HUES48 (cell line): Measurements from ENCODE around the gene GPR17.

Experiments
- H3K27ac ChIP-seq: one replicate; pipeline ENCODE4 v1.7.0; 2013; ENCODE audit warnings: low read depth, low read length, inconsistent platforms
- H3K27me3 ChIP-seq: 2 replicates; pipeline ENCODE4 v1.6.1; 2013; ENCODE audit warnings: mild to moderate bottlenecking, low read length; ENCODE audit not compliant: control insufficient read depth, insufficient read depth
- H3K36me3 ChIP-seq: 2 replicates; pipeline ENCODE4 v1.6.1; 2013; ENCODE audit warnings: low read length; ENCODE audit not compliant: control insufficient read depth, insufficient read depth
- H3K4me1 ChIP-seq: 2 replicates; pipeline ENCODE4 v1.6.1; 2013; ENCODE audit warnings: mild to moderate bottlenecking, low read length; ENCODE audit not compliant: control insufficient read depth, insufficient read depth
- H3K4me3 ChIP-seq: 2 replicates; pipeline ENCODE4 v1.5.1; 2013; ENCODE audit warnings: mild to moderate bottlenecking, low read depth, low read length
- H3K9ac ChIP-seq: 2 replicates; pipeline ENCODE4 v1.6.1; 2013; ENCODE audit warnings: mild to moderate bottlenecking, low read depth, low read length, moderate library complexity
- H3K9me3 ChIP-seq: 2 replicates; pipeline ENCODE4 v1.6.1; 2013; ENCODE audit warnings: low read length; ENCODE audit not compliant: control insufficient read depth, insufficient read depth

GPR17 gene

GRCh38 chr2:127645395-127646291, at the start of gene GPR17:
TSS of gene GPR17 (plus strand) at chr2:127646153. CDS start at chr2:127650736, 4,583 bp downstream.
- Histone ChIP-seq H3K36me3 (no peaks in the 10 kb centered on the region), H3K9me3 (no peaks in the 10 kb centered on the region), H3K4me3 (no peak within 1 kb of the TSS), H3K27ac (no peak within 1 kb of the TSS), H3K4me1 (no peaks in the 10 kb centered on the region), H3K9ac (no peak within 1 kb of the TSS), H3K27me3 (no peaks in the 10 kb centered on the region)

- Histone ChIP-seq H3K9ac (no peak overlapping the region), H3K27me3 (no peaks in the 10 kb centered on the region), H3K4me1 (no peaks in the 10 kb centered on the region), H3K9me3 (no peaks in the 10 kb centered on the region), H3K36me3 (no peaks in the 10 kb centered on the region), H3K4me3 (no peak overlapping the region), H3K27ac (no peak overlapping the region)
Measured at GRCh38 chr2:127596311-127597045, 49.5 kb upstream of the GPR17 start.

GRCh38 chr2:127597046-127597983, 48.6 kb upstream of the GPR17 start:
- no peak overlapping the region for H3K27ac ChIP-seq
- H3K4me3 ChIP-seq: no peak overlapping the region
- no peaks in the 10 kb centered on the region for H3K4me1 ChIP-seq
- H3K36me3 ChIP-seq: no peaks in the 10 kb centered on the region
- no peaks in the 10 kb centered on the region for H3K27me3 ChIP-seq
- H3K9ac ChIP-seq: no peak overlapping the region
- no peaks in the 10 kb centered on the region for H3K9me3 ChIP-seq

- Histone ChIP-seq H3K4me1 (no peaks in the 10 kb centered on the region), H3K9ac (no peak overlapping the region), H3K27me3 (no peaks in the 10 kb centered on the region), H3K36me3 (no peaks in the 10 kb centered on the region), H3K4me3 (no peak overlapping the region), H3K27ac (no peak overlapping the region), H3K9me3 (no peaks in the 10 kb centered on the region)
Measured at GRCh38 chr2:127597984-127598380, 48.0 kb upstream of the GPR17 start.

- Histone ChIP-seq H3K9me3 (no peaks in the 10 kb centered on the region), H3K27ac (no peak overlapping the region), H3K4me1 (no peaks in the 10 kb centered on the region), H3K4me3 (no peak overlapping the region), H3K27me3 (no peaks in the 10 kb centered on the region), H3K9ac (no peak overlapping the region), H3K36me3 (no peaks in the 10 kb centered on the region)
Measured at GRCh38 chr2:127598711-127599110, 47.2 kb upstream of the GPR17 start.

GRCh38 chr2:127599211-127599610, 46.7 kb upstream of the GPR17 start:
- Histone ChIP-seq H3K27ac (no peak overlapping the region), H3K4me1 (no peaks in the 10 kb centered on the region)

GRCh38 chr2:127604986-127605385, 41.0 kb upstream of the GPR17 start:
- Histone ChIP-seq H3K36me3 (no peaks in the 10 kb centered on the region), H3K4me1 (no peaks in the 10 kb centered on the region), H3K9ac (no peak overlapping the region), H3K4me3 (no peak overlapping the region), H3K27ac (no peak overlapping the region), H3K27me3 (no peaks in the 10 kb centered on the region), H3K9me3 (no peaks in the 10 kb centered on the region)

More at GRCh38 chr2:127599211-127599610, 46.7 kb upstream of the GPR17 start:
- Histone ChIP-seq H3K9me3 (no peaks in the 10 kb centered on the region), H3K27me3 (no peaks in the 10 kb centered on the region), H3K36me3 (no peaks in the 10 kb centered on the region), H3K4me3 (no peak overlapping the region), H3K9ac (no peak overlapping the region)

- no peaks in the 10 kb centered on the region for H3K4me1 ChIP-seq
- H3K27me3 ChIP-seq: no peaks in the 10 kb centered on the region
- H3K9ac ChIP-seq: no peak overlapping the region
- H3K9me3 ChIP-seq: no peaks in the 10 kb centered on the region
- no peaks in the 10 kb centered on the region for H3K36me3 ChIP-seq
- no peak overlapping the region for H3K27ac ChIP-seq
- H3K4me3 ChIP-seq: no peak overlapping the region
Measured at GRCh38 chr2:127605691-127606263, 40.2 kb upstream of the GPR17 start.

GRCh38 chr2:127606625-127607398, 39.1 kb upstream of the GPR17 start:
- H3K36me3 ChIP-seq: no peaks in the 10 kb centered on the region
- no peak overlapping the region for H3K27ac ChIP-seq
- H3K9ac ChIP-seq: no peak overlapping the region
- H3K27me3 ChIP-seq: no peaks in the 10 kb centered on the region
- H3K4me1 ChIP-seq: no peaks in the 10 kb centered on the region
- no peak overlapping the region for H3K4me3 ChIP-seq
- H3K9me3 ChIP-seq: no peaks in the 10 kb centered on the region

GRCh38 chr2:127607399-127607908, 38.5 kb upstream of the GPR17 start:
- no peak overlapping the region for H3K4me3 ChIP-seq
- no peaks in the 10 kb centered on the region for H3K4me1 ChIP-seq
- H3K27ac ChIP-seq: no peak overlapping the region
- H3K9ac ChIP-seq: no peak overlapping the region
- H3K9me3 ChIP-seq: no peaks in the 10 kb centered on the region
- H3K27me3 ChIP-seq: no peaks in the 10 kb centered on the region
- H3K36me3 ChIP-seq: no peaks in the 10 kb centered on the region
